ENCODE results near the gene SRPRA.
"Not testable (repeated sequence)": the region's sequence is repeated elsewhere in the genome, so short reads cannot be mapped to it uniquely, and the experiment has no call there.

Gene SRPRA

GRCh38 chr11:126263489-126263888, 5.2 kb downstream of the SRPRA start:
- H3K9me3 ChIP-seq (ENCODE audit: control insufficient read depth in 2 of 2, low read length in 2 of 2): no peaks in the 10 kb centered on the region
- H3K27me3 ChIP-seq (ENCODE audit: control insufficient read depth in 1 of 2, insufficient read depth in 2 of 2, low read length in 2 of 2): no peaks in the 10 kb centered on the region
- peaks cover 7% of the 10 kb centered on the region for H3K4me1 ChIP-seq (ENCODE audit: control insufficient read depth, insufficient read depth, low read length)
- no peak overlapping the region for H3K27ac ChIP-seq (ENCODE audit: low read length)
- H3K4me3 ChIP-seq (ENCODE audit: low read length in 2 of 2): no peak overlapping the region
- peaks cover 48 to 54% of the 10 kb centered on the region in 2 donors for H3K36me3 ChIP-seq (ENCODE audit: control insufficient read depth in 2 of 2, insufficient read depth in 2 of 2, low read length in 2 of 2)
- H3K9ac ChIP-seq (ENCODE audit: low read length in 2 of 2): no peak overlapping the region

- H3K27ac ChIP-seq (ENCODE audit: low read length): no peak overlapping the region
- H3K4me1 ChIP-seq (ENCODE audit: control insufficient read depth, insufficient read depth, low read length): no peaks in the 10 kb centered on the region
- H3K9ac ChIP-seq (ENCODE audit: low read length in 2 of 2): no peak overlapping the region
- no peaks in the 10 kb centered on the region for H3K27me3 ChIP-seq (ENCODE audit: control insufficient read depth in 1 of 2, insufficient read depth in 2 of 2, low read length in 2 of 2)
- H3K4me3 ChIP-seq (ENCODE audit: low read length in 2 of 2): no peak overlapping the region
- H3K9me3 ChIP-seq (ENCODE audit: control insufficient read depth in 2 of 2, low read length in 2 of 2): no peaks in the 10 kb centered on the region
- peaks cover 52 to 57% of the 10 kb centered on the region in 2 donors for H3K36me3 ChIP-seq (ENCODE audit: control insufficient read depth in 2 of 2, insufficient read depth in 2 of 2, low read length in 2 of 2)
These were observed 6.5 kb downstream of the SRPRA start for GRCh38 chr11:126262216-126262615.

GRCh38 chr11:126257764-126258163, 10.9 kb downstream of the SRPRA start:
- no peaks in the 10 kb centered on the region for H3K9me3 ChIP-seq (ENCODE audit: control insufficient read depth in 2 of 2, low read length in 2 of 2)
- no peaks in the 10 kb centered on the region for H3K4me1 ChIP-seq (ENCODE audit: control insufficient read depth, insufficient read depth, low read length)
- H3K9ac ChIP-seq (ENCODE audit: low read length in 2 of 2): no peak overlapping the region
- no peaks in the 10 kb centered on the region for H3K27me3 ChIP-seq (ENCODE audit: control insufficient read depth in 1 of 2, insufficient read depth in 2 of 2, low read length in 2 of 2)
- no peak overlapping the region for H3K27ac ChIP-seq (ENCODE audit: low read length)
- H3K36me3 ChIP-seq (ENCODE audit: control insufficient read depth in 2 of 2, insufficient read depth in 2 of 2, low read length in 2 of 2): peaks cover 26% of the 10 kb centered on the region in 2 donors
- no peak overlapping the region for H3K4me3 ChIP-seq (ENCODE audit: low read length in 2 of 2)

GRCh38 chr11:126257144-126257543, 11.6 kb downstream of the SRPRA start:
- H3K27ac ChIP-seq (ENCODE audit: low read length): no peak overlapping the region
- no peaks in the 10 kb centered on the region for H3K4me1 ChIP-seq (ENCODE audit: control insufficient read depth, insufficient read depth, low read length)
- H3K27me3 ChIP-seq (ENCODE audit: control insufficient read depth in 1 of 2, insufficient read depth in 2 of 2, low read length in 2 of 2): no peaks in the 10 kb centered on the region
- no peak overlapping the region for H3K4me3 ChIP-seq (ENCODE audit: low read length in 2 of 2)
- peaks cover 20 to 22% of the 10 kb centered on the region in 2 donors for H3K36me3 ChIP-seq (ENCODE audit: control insufficient read depth in 2 of 2, insufficient read depth in 2 of 2, low read length in 2 of 2)
- H3K9ac ChIP-seq (ENCODE audit: low read length in 2 of 2): no peak overlapping the region
- H3K9me3 ChIP-seq (ENCODE audit: control insufficient read depth in 2 of 2, low read length in 2 of 2): no peaks in the 10 kb centered on the region

GRCh38 chr11:126256216-126256615, 12.5 kb downstream of the SRPRA start:
- Histone ChIP-seq H3K36me3 (ENCODE audit: control insufficient read depth in 2 of 2, insufficient read depth in 2 of 2, low read length in 2 of 2) (peaks cover 17 to 22% of the 10 kb centered on the region in 2 donors), H3K4me1 (ENCODE audit: control insufficient read depth, insufficient read depth, low read length) (no peaks in the 10 kb centered on the region), H3K27ac (ENCODE audit: low read length) (no peak overlapping the region), H3K27me3 (ENCODE audit: control insufficient read depth in 1 of 2, insufficient read depth in 2 of 2, low read length in 2 of 2) (no peaks in the 10 kb centered on the region), H3K9ac (ENCODE audit: low read length in 2 of 2) (no peak overlapping the region), H3K9me3 (ENCODE audit: control insufficient read depth in 2 of 2, low read length in 2 of 2) (no peaks in the 10 kb centered on the region), H3K4me3 (ENCODE audit: low read length in 2 of 2) (no peak overlapping the region)

- not testable (repeated sequence) for H3K4me3 ChIP-seq (ENCODE audit: low read length in 2 of 2); H3K27ac ChIP-seq (ENCODE audit: low read length); H3K4me1 ChIP-seq (ENCODE audit: control insufficient read depth, insufficient read depth, low read length); H3K9me3 ChIP-seq (ENCODE audit: control insufficient read depth in 2 of 2, low read length in 2 of 2); H3K9ac ChIP-seq (ENCODE audit: low read length in 2 of 2); H3K27me3 ChIP-seq (ENCODE audit: control insufficient read depth in 1 of 2, insufficient read depth in 2 of 2, low read length in 2 of 2)
- H3K36me3 ChIP-seq (ENCODE audit: control insufficient read depth in 2 of 2, insufficient read depth in 2 of 2, low read length in 2 of 2): peaks cover 18 to 27% of the 10 kb centered on the region in 2 donors
These were observed 13.2 kb downstream of the SRPRA start for GRCh38 chr11:126255507-126255906.

- Histone ChIP-seq H3K4me3 (ENCODE audit: low read length in 2 of 2) (no peak overlapping the region), H3K4me1 (ENCODE audit: control insufficient read depth, insufficient read depth, low read length) (no peaks in the 10 kb centered on the region), H3K36me3 (ENCODE audit: control insufficient read depth in 2 of 2, insufficient read depth in 2 of 2, low read length in 2 of 2) (peaks cover 19 to 27% of the 10 kb centered on the region in 2 donors), H3K9me3 (ENCODE audit: control insufficient read depth in 2 of 2, low read length in 2 of 2) (no peaks in the 10 kb centered on the region), H3K9ac (ENCODE audit: low read length in 2 of 2) (no peak overlapping the region), H3K27ac (ENCODE audit: low read length) (no peak overlapping the region), H3K27me3 (ENCODE audit: control insufficient read depth in 1 of 2, insufficient read depth in 2 of 2, low read length in 2 of 2) (no peaks in the 10 kb centered on the region)
These were observed 13.9 kb downstream of the SRPRA start for GRCh38 chr11:126254819-126255218.

- H3K36me3 ChIP-seq (ENCODE audit: control insufficient read depth in 2 of 2, insufficient read depth in 2 of 2, low read length in 2 of 2): peaks cover 21 to 27% of the 10 kb centered on the region in 2 donors
These were observed 15.4 kb downstream of the SRPRA start for GRCh38 chr11:126253265-126253664.

GRCh38 chr11:126246636-126247035, 22.1 kb downstream of the SRPRA start:
- Histone ChIP-seq H3K9me3 (ENCODE audit: control insufficient read depth in 2 of 2, low read length in 2 of 2) (no peaks in the 10 kb centered on the region), H3K27ac (ENCODE audit: low read length) (no peak overlapping the region), H3K4me3 (ENCODE audit: low read length in 2 of 2) (no peak overlapping the region), H3K4me1 (ENCODE audit: control insufficient read depth, insufficient read depth, low read length) (peaks cover 2% of the 10 kb centered on the region), H3K27me3 (ENCODE audit: control insufficient read depth in 1 of 2, insufficient read depth in 2 of 2, low read length in 2 of 2) (no peaks in the 10 kb centered on the region), H3K36me3 (ENCODE audit: control insufficient read depth in 2 of 2, insufficient read depth in 2 of 2, low read length in 2 of 2) (peaks cover 12 to 17% of the 10 kb centered on the region in 2 donors), H3K9ac (ENCODE audit: low read length in 2 of 2) (no peak overlapping the region)

More at GRCh38 chr11:126253265-126253664, 15.4 kb downstream of the SRPRA start:
- Histone ChIP-seq H3K27me3 (ENCODE audit: control insufficient read depth in 1 of 2, insufficient read depth in 2 of 2, low read length in 2 of 2) (no peaks in the 10 kb centered on the region), H3K27ac (ENCODE audit: low read length) (no peak overlapping the region), H3K4me1 (ENCODE audit: control insufficient read depth, insufficient read depth, low read length) (no peaks in the 10 kb centered on the region), H3K9me3 (ENCODE audit: control insufficient read depth in 2 of 2, low read length in 2 of 2) (no peaks in the 10 kb centered on the region), H3K9ac (ENCODE audit: low read length in 2 of 2) (no peak overlapping the region), H3K4me3 (ENCODE audit: low read length in 2 of 2) (no peak overlapping the region)

- Histone ChIP-seq H3K9me3 (ENCODE audit: control insufficient read depth in 2 of 2, low read length in 2 of 2) (no peaks in the 10 kb centered on the region), H3K9ac (ENCODE audit: low read length in 2 of 2) (no peak overlapping the region), H3K27ac (ENCODE audit: low read length) (no peak overlapping the region), H3K36me3 (ENCODE audit: control insufficient read depth in 2 of 2, insufficient read depth in 2 of 2, low read length in 2 of 2) (peaks cover 7 to 8% of the 10 kb centered on the region in 2 donors), H3K4me1 (ENCODE audit: control insufficient read depth, insufficient read depth, low read length) (no peaks in the 10 kb centered on the region), H3K27me3 (ENCODE audit: control insufficient read depth in 1 of 2, insufficient read depth in 2 of 2, low read length in 2 of 2) (no peaks in the 10 kb centered on the region), H3K4me3 (ENCODE audit: low read length in 2 of 2) (no peak overlapping the region)
These were observed 35.3 kb downstream of the SRPRA start for GRCh38 chr11:126233391-126233790.

- Histone ChIP-seq H3K4me1 (ENCODE audit: control insufficient read depth, insufficient read depth, low read length) (no peaks in the 10 kb centered on the region), H3K27ac (ENCODE audit: low read length) (no peak overlapping the region), H3K27me3 (ENCODE audit: control insufficient read depth in 1 of 2, insufficient read depth in 2 of 2, low read length in 2 of 2) (no peaks in the 10 kb centered on the region), H3K4me3 (ENCODE audit: low read length in 2 of 2) (no peak overlapping the region), H3K9me3 (ENCODE audit: control insufficient read depth in 2 of 2, low read length in 2 of 2) (no peaks in the 10 kb centered on the region), H3K36me3 (ENCODE audit: control insufficient read depth in 2 of 2, insufficient read depth in 2 of 2, low read length in 2 of 2) (peaks cover 5 to 6% of the 10 kb centered on the region in 2 donors), H3K9ac (ENCODE audit: low read length in 2 of 2) (no peak overlapping the region)
These were observed 36.0 kb downstream of the SRPRA start for GRCh38 chr11:126232683-126233082.
